Measurements from ENCODE around the gene MISP.

Gene MISP

DNA sequence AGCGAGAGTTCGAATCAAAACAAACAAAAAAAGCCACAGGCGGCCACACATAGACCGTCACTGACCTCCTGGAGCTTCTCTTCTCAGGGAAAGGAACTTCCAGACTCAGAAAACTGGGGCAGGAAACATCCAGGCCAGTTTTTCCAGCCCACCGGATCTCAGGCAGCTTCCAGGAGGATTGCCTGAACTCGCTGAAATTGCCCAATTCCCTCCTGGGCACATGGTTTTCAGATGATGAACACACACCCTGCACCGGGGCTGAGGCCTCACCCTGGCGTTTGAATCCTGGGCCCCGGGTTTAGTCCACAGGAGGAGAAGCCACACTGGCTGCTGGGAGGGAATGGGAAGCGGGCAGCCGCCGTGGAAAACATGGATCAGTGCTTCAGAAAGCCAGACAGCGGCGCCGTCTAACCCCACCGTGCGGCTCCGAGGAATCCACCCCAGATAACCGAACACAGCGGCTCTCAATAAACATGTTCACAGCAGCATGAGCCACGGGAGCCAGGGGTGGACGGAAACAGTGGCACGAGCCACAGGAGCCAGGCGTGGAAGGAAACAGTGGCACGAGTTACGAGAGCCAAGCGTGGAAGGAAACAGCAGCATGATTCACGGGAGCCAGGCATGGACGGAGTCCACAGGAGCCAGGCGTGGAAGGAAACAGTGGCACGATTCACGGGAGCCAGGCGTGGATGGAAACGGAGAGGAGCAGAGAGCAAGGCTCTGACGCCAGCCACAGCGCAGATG lies 28.2 kb downstream of the MISP start:
- no peak for FAIRE-seq

- FAIRE-seq, result no peak
Measured at GRCh38 chr19:780935-781334, 30.0 kb downstream of the MISP start.

DNA sequence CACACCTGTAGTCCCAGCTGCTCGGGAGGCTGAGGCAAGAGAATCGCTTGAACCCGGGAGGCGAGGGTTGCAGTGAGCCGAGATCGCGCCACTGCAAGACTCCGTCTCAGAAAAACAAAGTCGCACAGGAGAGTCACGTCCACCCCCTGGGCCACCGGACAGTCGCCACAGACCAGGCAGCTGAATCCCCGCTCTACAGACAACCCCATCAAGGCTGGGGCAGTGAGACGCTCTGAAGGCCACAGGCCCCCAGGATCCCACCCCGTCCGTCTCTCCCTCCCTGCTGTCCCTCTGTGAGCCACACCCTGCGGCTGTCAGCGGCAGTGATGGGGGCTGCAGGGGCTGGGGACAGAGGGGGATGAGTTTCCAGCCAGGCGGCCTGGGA lies 30.9 kb downstream of the MISP start:
- FAIRE-seq, result no peak

DNA sequence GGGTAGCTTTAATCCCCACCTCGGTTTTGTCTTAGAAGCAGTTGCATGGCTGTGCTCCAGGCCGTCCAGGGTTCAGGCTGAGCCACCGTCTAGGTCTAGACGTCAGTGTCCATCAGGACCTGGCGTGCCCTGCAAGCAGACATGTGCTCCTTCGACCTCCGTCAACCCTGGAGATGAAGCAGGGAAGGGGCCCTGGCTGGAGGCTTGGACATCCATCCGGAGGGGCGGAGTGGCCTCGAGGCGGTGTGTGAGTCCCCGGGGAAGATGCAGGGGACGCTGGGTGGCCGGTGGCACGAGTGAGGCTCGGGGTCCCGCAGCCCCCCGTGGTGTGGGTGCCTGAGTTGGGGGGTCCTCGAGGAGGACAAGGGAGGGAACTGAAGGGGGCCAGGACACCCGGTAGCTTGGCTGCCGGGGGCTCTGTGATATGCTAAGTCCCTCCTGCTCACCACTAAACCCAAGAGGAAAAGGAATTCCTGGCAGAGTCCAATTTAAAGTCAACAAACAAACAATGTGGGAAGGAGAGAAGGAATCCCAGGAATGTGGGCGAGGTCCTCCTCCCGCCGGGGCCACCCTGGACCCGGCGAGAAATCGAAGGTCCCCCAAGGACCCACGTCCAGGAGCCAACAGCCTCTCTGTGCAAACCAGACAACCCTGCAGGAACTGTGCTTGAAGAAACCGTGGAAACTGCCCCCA lies 31.4 kb downstream of the MISP start:
- no peak for FAIRE-seq

DNA sequence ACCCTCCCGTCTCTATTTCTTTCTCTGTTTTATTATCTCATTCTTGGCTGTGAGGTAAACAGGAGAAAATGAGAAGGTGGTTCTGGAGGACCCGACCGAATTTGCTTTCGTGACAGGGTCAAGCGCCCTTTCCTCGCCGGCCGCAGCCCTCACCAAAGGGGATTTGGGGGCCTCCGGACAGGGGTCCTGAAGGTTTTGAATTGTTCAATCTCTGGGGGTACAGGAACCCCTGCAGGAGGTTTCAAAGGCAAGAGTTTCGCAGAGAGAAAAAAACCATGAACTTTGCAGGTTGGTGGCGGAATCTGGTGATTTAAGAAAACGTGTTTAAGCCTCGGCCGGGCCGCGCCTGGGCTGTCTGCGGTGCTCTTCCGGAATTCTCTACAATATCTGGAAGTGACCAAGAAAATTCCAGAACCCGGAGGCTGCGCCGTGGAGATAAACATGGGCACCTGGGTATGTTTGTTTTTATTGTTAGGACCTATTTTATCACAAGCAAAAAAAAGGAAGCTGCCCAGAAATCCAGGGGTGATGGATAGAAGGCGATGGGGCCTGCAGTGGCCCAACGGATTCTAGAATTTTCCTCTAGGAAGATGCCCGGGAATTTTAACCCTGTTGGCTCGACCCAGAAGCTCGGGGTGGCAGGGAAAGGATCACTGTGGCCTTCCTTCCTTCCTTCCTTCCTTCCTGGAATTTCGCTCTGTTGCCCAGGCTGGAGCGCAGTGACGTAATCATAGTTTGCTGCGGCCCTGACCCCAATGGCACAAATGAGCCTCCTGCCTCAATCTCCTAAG lies 32.2 kb downstream of the MISP start:
- FAIRE-seq, result no peak

GRCh38 chr19:784541-784940 lies 33.6 kb downstream of the MISP start:
- no peak for FAIRE-seq

DNA sequence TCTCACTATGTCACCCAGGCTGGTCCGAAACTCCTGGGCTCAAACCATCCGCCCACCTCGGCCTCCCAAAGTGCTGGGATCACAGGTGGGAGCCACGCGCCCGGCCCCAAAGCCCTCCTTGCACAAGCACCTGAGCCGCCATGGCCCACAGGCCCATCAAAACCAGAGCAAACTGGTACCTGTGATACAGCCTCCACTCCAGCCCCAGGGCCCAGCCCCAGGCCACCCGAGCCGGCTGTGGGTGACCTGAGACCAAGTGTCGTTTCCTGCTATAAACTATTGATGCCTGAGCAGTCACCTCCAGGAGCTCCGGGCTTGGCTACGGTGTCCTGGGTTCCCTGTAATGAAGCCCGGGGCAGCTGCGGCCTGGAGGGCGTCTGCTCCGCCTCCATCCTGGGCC lies 36.6 kb downstream of the MISP start:
- FAIRE-seq, result no peak

- FAIRE-seq, result no peak
Measured at GRCh38 chr19:788686-788982, 37.7 kb downstream of the MISP start.

DNA sequence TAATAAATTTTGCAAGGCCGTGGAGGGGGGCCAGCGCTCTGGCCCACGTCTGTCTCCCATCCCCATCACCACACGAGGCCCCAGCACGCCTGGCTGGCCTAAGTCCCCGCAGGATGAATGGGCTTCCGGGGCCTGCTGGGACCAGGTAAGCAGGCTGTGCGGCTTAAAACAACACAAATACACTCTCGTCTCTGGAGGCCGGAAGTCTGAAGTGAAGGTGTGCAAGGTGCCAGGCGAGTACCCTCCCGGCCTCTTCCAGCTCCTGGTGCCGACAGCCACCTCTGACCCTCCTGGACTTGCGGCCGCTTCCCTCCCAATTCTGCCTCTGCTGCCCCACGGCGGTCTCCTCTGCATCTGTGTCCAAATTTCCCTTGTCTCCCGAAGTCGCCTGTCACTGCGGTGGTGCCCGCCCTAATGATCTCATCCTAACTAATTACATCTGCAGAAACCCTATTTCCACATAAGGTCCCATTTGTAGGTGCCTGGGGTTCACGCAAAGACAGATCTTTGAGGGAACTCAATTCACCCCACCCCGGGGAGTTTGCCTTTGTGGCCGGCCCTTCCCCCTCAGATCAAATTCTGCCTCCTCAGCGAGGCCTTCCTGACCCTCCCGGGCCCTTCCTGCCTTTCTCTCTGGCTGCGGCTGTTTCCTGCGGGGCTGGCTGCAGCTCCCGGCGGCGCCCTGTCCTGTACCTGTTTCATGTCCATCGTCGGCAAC lies 38.2 kb downstream of the MISP start:
- FAIRE-seq, result no peak

GRCh38 chr19:789701-790060 lies 38.8 kb downstream of the MISP start:
- no peak for FAIRE-seq

DNA sequence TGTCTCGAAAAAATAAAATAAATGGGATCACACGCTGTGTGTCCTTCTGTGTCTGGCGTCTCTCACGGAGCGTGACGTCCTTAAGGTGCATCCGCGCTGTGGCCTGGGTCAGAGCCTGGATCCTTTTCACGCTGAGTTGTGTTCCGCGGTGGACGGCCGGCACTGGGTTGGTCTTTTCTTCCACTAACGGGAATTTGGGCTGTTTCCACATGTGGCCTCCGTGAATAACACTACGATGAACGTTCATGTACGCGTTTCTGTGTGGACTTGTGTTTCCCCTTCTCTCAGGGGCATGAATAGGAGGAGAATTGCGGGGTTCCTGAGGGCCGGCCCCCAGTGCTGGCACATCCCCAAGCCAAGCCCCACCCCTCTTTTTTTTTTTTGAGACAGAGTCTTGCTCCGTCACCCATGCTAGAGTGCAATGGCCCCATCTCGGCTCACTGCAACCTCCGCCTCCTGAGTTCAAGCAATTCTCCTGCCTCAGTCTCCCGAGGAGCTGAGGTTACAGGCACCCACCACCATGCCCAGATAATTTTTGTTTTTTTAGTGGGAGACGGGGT lies 40.2 kb downstream of the MISP start:
- no peak for FAIRE-seq

DNA sequence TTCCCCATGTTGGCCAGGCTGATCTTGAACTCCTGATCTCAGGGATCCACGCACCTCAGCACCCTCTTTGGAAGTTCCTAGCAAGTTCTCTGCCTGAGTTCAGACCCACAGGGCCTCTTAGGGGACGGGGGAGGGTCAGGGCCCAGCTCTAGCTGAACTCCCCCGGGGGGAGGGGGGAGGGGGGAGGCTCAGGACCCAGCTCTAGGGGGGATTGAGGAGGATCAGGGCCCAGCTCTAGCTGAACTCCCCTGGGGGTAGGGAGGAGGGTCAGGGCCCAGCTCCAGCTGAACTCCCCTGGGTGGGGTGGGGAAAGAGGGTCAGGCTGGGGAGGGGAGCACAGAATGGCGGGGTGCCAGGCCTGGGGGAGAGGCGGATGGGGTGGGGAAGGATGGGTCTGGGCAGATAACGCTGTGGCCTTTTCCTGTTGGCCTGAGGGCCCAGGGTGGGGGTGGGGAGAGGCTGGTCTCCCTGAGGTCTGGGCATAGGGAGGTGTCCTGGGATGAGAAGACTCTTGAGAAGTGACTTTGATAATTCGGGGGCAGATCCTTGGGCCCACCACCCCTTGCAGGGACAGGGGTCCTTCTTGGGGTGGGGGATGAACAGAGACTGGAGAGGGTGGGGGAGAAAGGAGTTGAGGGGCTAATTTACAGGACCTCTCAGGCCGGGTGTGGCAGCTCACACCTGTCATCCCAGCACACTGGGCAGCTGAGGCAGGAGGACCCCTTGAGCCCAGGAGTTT lies 40.8 kb downstream of the MISP start:
- FAIRE-seq, result no peak

DNA sequence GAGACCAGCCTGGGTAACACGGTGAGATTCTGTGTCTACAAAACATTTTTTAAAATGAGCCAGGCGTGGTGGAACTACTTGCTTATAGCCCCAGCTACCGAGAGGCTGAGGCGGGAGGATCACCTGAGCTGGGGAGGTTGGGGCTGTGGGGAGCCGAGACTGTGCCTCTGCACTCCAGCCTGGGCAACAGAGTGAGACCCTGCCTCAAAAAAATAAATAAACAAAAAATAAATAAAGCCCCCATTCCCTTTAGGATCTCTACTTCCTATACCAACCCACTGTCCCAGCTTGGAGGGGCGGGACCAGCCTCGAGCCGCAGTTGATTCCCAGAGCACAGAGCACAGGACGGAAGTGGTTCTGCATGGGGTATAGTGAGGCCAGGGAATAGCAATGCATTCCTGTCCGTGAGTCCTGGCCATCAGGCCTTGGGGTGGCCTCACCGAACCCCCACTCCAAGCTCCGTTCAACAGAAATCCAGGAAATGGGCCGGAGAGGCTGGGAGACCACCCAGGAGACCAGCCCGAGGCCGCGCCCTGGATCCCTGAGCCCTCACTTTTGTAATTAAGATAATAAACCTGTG lies 41.5 kb downstream of the MISP start:
- no peak for FAIRE-seq

GRCh38 chr19:793806-794205 lies 42.9 kb downstream of the MISP start:
- FAIRE-seq, result no peak

- no peak for FAIRE-seq
Measured at GRCh38 chr19:795073-795611, 44.2 kb downstream of the MISP start.

DNA sequence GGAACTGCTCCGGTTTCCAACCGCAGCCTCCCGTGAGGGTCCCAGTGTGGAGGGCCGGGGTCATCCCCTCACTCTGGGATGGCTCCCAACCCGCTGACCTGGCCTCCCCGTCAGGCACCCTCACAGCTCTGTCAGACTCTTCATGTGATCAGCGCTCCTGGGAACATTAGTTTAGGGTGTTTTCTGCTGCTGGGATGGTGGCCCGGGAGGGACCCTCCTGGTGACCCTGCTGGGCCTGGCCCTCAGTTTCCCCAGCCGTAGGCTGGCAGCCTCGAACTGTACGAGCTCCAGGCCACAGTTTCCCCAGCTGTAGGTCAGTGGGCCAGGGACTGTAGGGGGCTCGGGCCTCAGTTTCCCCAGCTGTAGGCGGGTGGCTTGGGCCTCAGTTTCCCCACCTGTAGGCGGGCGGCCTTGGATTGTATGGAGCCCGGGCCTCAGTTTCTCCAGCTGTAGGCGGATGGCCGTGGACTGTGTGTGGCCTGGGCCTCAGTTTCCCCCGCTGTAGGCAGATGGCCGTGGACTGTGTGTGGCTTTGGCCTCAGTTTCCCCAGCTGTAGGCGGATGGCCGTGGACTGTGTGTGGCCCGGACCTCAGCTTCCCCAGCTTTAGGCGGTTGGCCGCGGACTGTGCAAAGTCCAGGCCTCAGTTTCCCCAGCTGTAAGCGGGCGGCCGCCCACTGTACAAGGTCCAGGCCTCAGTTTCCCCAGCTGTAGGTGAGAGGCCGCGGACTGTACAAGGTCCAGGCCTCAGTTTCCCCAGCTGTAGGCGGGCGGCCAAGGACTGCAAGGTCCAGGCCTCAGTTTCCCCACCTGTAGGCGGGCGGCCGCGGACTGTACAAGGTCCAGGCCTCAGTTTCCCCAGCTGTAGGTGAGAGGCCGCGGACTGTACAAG lies 45.0 kb downstream of the MISP start:
- FAIRE-seq, result no peak

DNA sequence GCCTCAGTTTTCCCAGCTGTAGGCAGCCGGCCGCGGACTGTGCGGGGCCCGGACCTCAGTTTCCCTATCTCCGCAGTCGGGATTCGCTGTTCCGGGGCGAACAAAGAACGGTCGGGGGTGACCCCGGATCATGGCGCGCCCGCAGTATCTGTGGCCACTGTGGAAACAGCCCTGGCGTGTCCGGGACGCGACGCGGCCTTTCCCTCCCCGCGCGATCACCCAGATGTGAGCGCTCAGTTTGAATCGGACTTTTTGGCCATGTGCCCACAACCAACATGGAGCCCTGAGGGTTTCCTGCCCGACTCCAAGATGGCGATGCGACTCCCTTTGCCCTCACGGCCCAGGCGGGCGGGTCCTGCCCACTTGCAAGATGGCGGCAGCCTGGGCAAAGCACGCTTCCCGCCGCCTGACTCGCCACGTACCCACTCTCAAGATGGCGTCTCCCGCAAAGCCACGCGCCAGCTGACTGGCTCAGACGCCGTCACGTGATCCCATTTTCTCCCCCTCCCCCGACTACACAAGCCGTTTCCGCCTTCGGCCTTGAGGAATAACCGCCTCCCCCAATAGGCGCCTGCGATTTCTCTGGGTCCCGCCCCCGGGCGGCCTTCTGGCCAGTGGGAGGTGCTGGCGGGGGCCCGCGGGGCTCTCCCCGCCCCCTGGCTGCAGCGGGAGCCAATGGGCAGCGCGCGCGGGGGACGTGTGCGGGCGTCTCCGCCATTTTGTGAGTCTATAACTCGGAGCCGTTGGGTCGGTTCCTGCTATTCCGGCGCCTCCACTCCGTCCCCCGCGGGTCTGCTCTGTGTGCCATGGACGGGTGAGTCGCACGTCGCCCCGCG lies 46.0 kb downstream of the MISP start, which contains the start of gene PTBP1:
TSS of gene PTBP1 (plus strand) at position 761 of the 836 bp plus-strand sequence. CDS start at position 807, 46 bp downstream.
- peak; percentile 96 for FAIRE-seq

GRCh38 chr19:797528-798414 lies 46.9 kb downstream of the MISP start:
- no peak for FAIRE-seq
